Activated T-cell treated with anti-CD3 and anti-CD28 coated beads, Interleukin-2, amount 50 U/mL, for 72 hours (primary cell): ENCODE data around the gene ZNF416. TPM values are rescaled to one million over a fixed set of nuclear protein-coding genes. Genes with fewer than 3 reads are reported as not detected.

Experiments used
- ATAC-seq, 2 donors: fragments of 150-1000 bp; cut with Tn5 transposase; replicated peaks in 1 of 2; 2 replicates each; pipeline ENCODE4 v1.10.0; 2021; ENCODE audit warnings: moderate library complexity in 2 of 2, mild to moderate bottlenecking in 1 of 2
- DNase-seq, 2 donors: peaks; one replicate each; pipeline ENCODE4 v3.0.0; 2021 to 2022; ENCODE audit warnings: mixed read lengths in 1 of 2
- H3K27ac Mint-ChIP-seq: one replicate; pipeline ENCODE4 v1.8.0; 2022; ENCODE audit warnings: mild to moderate bottlenecking, moderate library complexity, mixed read lengths
- H3K27me3 Mint-ChIP-seq: one replicate; pipeline ENCODE4 v1.8.0; 2022; ENCODE audit warnings: low read depth, mixed read lengths
- H3K36me3 Mint-ChIP-seq, 2 donors: one replicate each; pipeline ENCODE4 v1.8.0; 2022; ENCODE audit warnings: mixed read lengths in 2 of 2, mild to moderate bottlenecking in 1 of 2; ENCODE audit not compliant: insufficient read depth in 2 of 2
- H3K4me1 Mint-ChIP-seq: one replicate; pipeline ENCODE4 v1.8.0; 2022; ENCODE audit warnings: low read depth, mixed read lengths
- H3K4me3 Mint-ChIP-seq, 2 donors: one replicate each; pipeline ENCODE4 v1.8.0; 2022; ENCODE audit warnings: mild to moderate bottlenecking in 2 of 2, mixed read lengths in 2 of 2, moderate library complexity in 2 of 2
- H3K9me3 Mint-ChIP-seq, 2 donors: one replicate each; pipeline ENCODE4 v1.8.0; 2022; ENCODE audit warnings: mixed read lengths in 2 of 2
- total RNA-seq, 2 donors: library from RNA; stranded (reverse); gene quantifications; one replicate each; pipeline ENCODE4 v1.2.3, GENCODE V29; 2022

Gene ZNF416
- total RNA-seq, 2 donors from 2014 or later = 3.2 to 5.5 TPM

- DNase-seq (no peak), ATAC-seq (no peak)
- H3K36me3 Mint-ChIP-seq = peaks cover 47 to 68% of the 10 kb centered on the region in 2 donors
- no peaks in the 10 kb centered on the region for H3K27me3 Mint-ChIP-seq
- peak overlapping the region; percentile 92 to 98 for H3K4me3 Mint-ChIP-seq
- peaks cover 26% of the 10 kb centered on the region for H3K4me1 Mint-ChIP-seq
- H3K9me3 Mint-ChIP-seq = peaks cover 33 to 35% of the 10 kb centered on the region in 2 donors
- no peak overlapping the region for H3K27ac Mint-ChIP-seq
These were observed 4.4 kb upstream of the ZNF416 start for GRCh38 chr19:57583104-57583520.

GRCh38 chr19:57576661-57577060 is 2.0 kb downstream of the ZNF416 start:
- H3K36me3 Mint-ChIP-seq = peaks cover 63 to 75% of the 10 kb centered on the region in 2 donors
- H3K4me3 Mint-ChIP-seq = no peak overlapping the region
- ATAC-seq (no peak), DNase-seq (no peak)
- no peak overlapping the region for H3K27ac Mint-ChIP-seq
- H3K4me1 Mint-ChIP-seq = peaks cover 20% of the 10 kb centered on the region
- peaks cover 28 to 42% of the 10 kb centered on the region in 2 donors for H3K9me3 Mint-ChIP-seq
- H3K27me3 Mint-ChIP-seq = no peaks in the 10 kb centered on the region

GRCh38 chr19:57572415-57572947 is 6.2 kb downstream of the ZNF416 start:
- no peak for ATAC-seq
- Mint-ChIP-seq H3K4me1 (peaks cover 8% of the 10 kb centered on the region), H3K27me3 (no peaks in the 10 kb centered on the region), H3K27ac (no peak overlapping the region), H3K4me3 (no peak overlapping the region), H3K9me3 (peaks cover 28 to 52% of the 10 kb centered on the region in 2 donors), H3K36me3 (peaks cover 65 to 70% of the 10 kb centered on the region in 2 donors)
- no peak for DNase-seq

GRCh38 chr19:57570707-57571106 is 8.0 kb downstream of the ZNF416 start:
- ATAC-seq (no peak), DNase-seq (no peak)
- H3K4me1 Mint-ChIP-seq = no peaks in the 10 kb centered on the region
- H3K4me3 Mint-ChIP-seq = no peak overlapping the region
- no peak overlapping the region for H3K27ac Mint-ChIP-seq
- peaks cover 21 to 48% of the 10 kb centered on the region in 2 donors for H3K9me3 Mint-ChIP-seq
- H3K36me3 Mint-ChIP-seq = peaks cover 55 to 62% of the 10 kb centered on the region in 2 donors
- H3K27me3 Mint-ChIP-seq = no peaks in the 10 kb centered on the region

- no peaks in the 10 kb centered on the region for H3K27me3 Mint-ChIP-seq
- DNase-seq (no peak), ATAC-seq (no peak)
- H3K4me3 Mint-ChIP-seq = no peak overlapping the region
- no peaks in the 10 kb centered on the region for H3K4me1 Mint-ChIP-seq
- H3K27ac Mint-ChIP-seq = no peak overlapping the region
- H3K36me3 Mint-ChIP-seq = peaks cover 33 to 44% of the 10 kb centered on the region in 2 donors
- peaks cover 29 to 44% of the 10 kb centered on the region in 2 donors for H3K9me3 Mint-ChIP-seq
These were observed 12.1 kb downstream of the ZNF416 start for GRCh38 chr19:57566396-57567265.

- Mint-ChIP-seq H3K4me3 (no peak overlapping the region), H3K9me3 (peaks cover 27 to 43% of the 10 kb centered on the region in 2 donors), H3K36me3 (peaks cover 40 to 59% of the 10 kb centered on the region in 2 donors), H3K27ac (no peak overlapping the region), H3K4me1 (peaks cover 18% of the 10 kb centered on the region), H3K27me3 (no peaks in the 10 kb centered on the region)
- DNase-seq = no peak
- ATAC-seq = no peak
These were observed 15.2 kb downstream of the ZNF416 start for GRCh38 chr19:57563547-57563946.

- ATAC-seq = peak in 1 of 2 donors; percentile 12
- DNase-seq = no peak
- Mint-ChIP-seq H3K27ac (peak overlapping the region; percentile 75), H3K36me3 (peaks cover 40 to 65% of the 10 kb centered on the region in 2 donors), H3K4me3 (peak overlapping the region; percentile 97 to 98), H3K4me1 (peaks cover 29% of the 10 kb centered on the region), H3K27me3 (no peaks in the 10 kb centered on the region), H3K9me3 (peaks cover 21 to 25% of the 10 kb centered on the region in 2 donors)
These were observed 18.6 kb downstream of the ZNF416 start for GRCh38 chr19:57560049-57560491.

- DNase-seq = peak; percentile 89
- Mint-ChIP-seq H3K27ac (peak within 1 kb of the TSS; percentile 92), H3K27me3 (no peaks in the 10 kb centered on the region), H3K4me1 (peaks cover 29% of the 10 kb centered on the region), H3K4me3 (peak within 1 kb of the TSS; percentile 97 to 98), H3K36me3 (peaks cover 45 to 67% of the 10 kb centered on the region in 2 donors), H3K9me3 (peaks cover 21 to 25% of the 10 kb centered on the region in 2 donors)
- peak; percentile 99 to 100 for ATAC-seq
These were observed 19.2 kb downstream of the ZNF416 start, which contains the start of gene ZNF550 for GRCh38 chr19:57559404-57560025. Gene ZNF550, minus strand, starts transcription at chr19:57559863. Its CDS starts 181 bp downstream, at chr19:57559682.

- peak; percentile 10 to 27 for DNase-seq
- Mint-ChIP-seq H3K27ac (peak overlapping the region; percentile 92), H3K36me3 (peaks cover 48 to 72% of the 10 kb centered on the region in 2 donors), H3K4me3 (peak overlapping the region; percentile 97 to 98), H3K27me3 (no peaks in the 10 kb centered on the region), H3K9me3 (peaks cover 23 to 26% of the 10 kb centered on the region in 2 donors), H3K4me1 (peaks cover 29% of the 10 kb centered on the region)
- ATAC-seq = peak; percentile 43 to 53
These were observed 19.7 kb downstream of the ZNF416 start for GRCh38 chr19:57559008-57559403.

GRCh38 chr19:57558525-57558924 is 20.2 kb downstream of the ZNF416 start:
- H3K27ac Mint-ChIP-seq = peak overlapping the region; percentile 92
- no peak for ATAC-seq
- H3K9me3 Mint-ChIP-seq = peaks cover 23 to 25% of the 10 kb centered on the region in 2 donors
- no peak for DNase-seq
- no peaks in the 10 kb centered on the region for H3K27me3 Mint-ChIP-seq
- H3K4me3 Mint-ChIP-seq = peak overlapping the region; percentile 97 to 98
- peaks cover 29% of the 10 kb centered on the region for H3K4me1 Mint-ChIP-seq
- peaks cover 48 to 73% of the 10 kb centered on the region in 2 donors for H3K36me3 Mint-ChIP-seq

- H3K36me3 Mint-ChIP-seq = peaks cover 53 to 80% of the 10 kb centered on the region in 2 donors
- no peak overlapping the region for H3K27ac Mint-ChIP-seq
- no peak for ATAC-seq
- no peaks in the 10 kb centered on the region for H3K27me3 Mint-ChIP-seq
- H3K4me1 Mint-ChIP-seq = peaks cover 29% of the 10 kb centered on the region
- DNase-seq = no peak
- H3K9me3 Mint-ChIP-seq = peaks cover 21 to 28% of the 10 kb centered on the region in 2 donors
- H3K4me3 Mint-ChIP-seq = peak overlapping the region; percentile 97 to 98
These were observed 21.1 kb downstream of the ZNF416 start for GRCh38 chr19:57557659-57558058.

- H3K4me3 Mint-ChIP-seq = no peak overlapping the region
- ATAC-seq (no peak), DNase-seq (no peak)
- H3K36me3 Mint-ChIP-seq = peaks cover 70 to 92% of the 10 kb centered on the region in 2 donors
- H3K27me3 Mint-ChIP-seq = no peaks in the 10 kb centered on the region
- H3K9me3 Mint-ChIP-seq = peaks cover 25 to 42% of the 10 kb centered on the region in 2 donors
- H3K27ac Mint-ChIP-seq = no peak overlapping the region
- H3K4me1 Mint-ChIP-seq = peaks cover under 1% of the 10 kb centered on the region
These were observed 26.3 kb downstream of the ZNF416 start for GRCh38 chr19:57552432-57552831.

- Mint-ChIP-seq H3K4me3 (no peak overlapping the region), H3K27me3 (no peaks in the 10 kb centered on the region), H3K9me3 (peaks cover 21 to 51% of the 10 kb centered on the region in 2 donors), H3K4me1 (no peaks in the 10 kb centered on the region), H3K27ac (no peak overlapping the region), H3K36me3 (peaks cover 65 to 96% of the 10 kb centered on the region in 2 donors)
- no peak for ATAC-seq
- DNase-seq = no peak
These were observed 32.2 kb downstream of the ZNF416 start for GRCh38 chr19:57546513-57546912.
